Kidney glomerular epithelial cell (primary cell): Measurements from ENCODE around the gene DAP.
"Not testable (repeated sequence)": the region's sequence is repeated elsewhere in the genome, so short reads cannot be mapped to it uniquely, and the experiment has no call there.

Source experiments
- DNase-seq: peaks from one replicate; lab custom pipeline; 2025; lab: John Stamatoyannopoulos, UW

The DAP gene

GRCh38 chr5:10672146-10673016 is 88.7 kb downstream of the DAP start:
- DNase-seq = no peak

- no peak for DNase-seq
These were observed 89.7 kb downstream of the DAP start for GRCh38 chr5:10671041-10672008.

GRCh38 chr5:10669983-10670382 is 91.1 kb downstream of the DAP start:
- DNase-seq = no peak

- no peak for DNase-seq
These were observed 92.3 kb downstream of the DAP start for GRCh38 chr5:10668697-10669096.

GRCh38 chr5:10667431-10668057 is 93.5 kb downstream of the DAP start:
- DNase-seq = no peak

- DNase-seq = no peak
These were observed 94.3 kb downstream of the DAP start for GRCh38 chr5:10666531-10667299.

- no peak for DNase-seq
These were observed 95.2 kb downstream of the DAP start for GRCh38 chr5:10665799-10666198.

GRCh38 chr5:10664180-10664769 is 96.8 kb downstream of the DAP start:
- not testable (repeated sequence) for DNase-seq

- DNase-seq = peak; percentile 29
These were observed 97.4 kb downstream of the DAP start for GRCh38 chr5:10663489-10664179.

GRCh38 chr5:10662661-10663488 is 98.2 kb downstream of the DAP start:
- DNase-seq = no peak

GRCh38 chr5:10662083-10662482 is 99.0 kb downstream of the DAP start:
- no peak for DNase-seq

- DNase-seq = no peak
These were observed 99.6 kb downstream of the DAP start for GRCh38 chr5:10661401-10661800.

GRCh38 chr5:10660720-10661387 is 100.2 kb downstream of the DAP start:
- no peak for DNase-seq

- no peak for DNase-seq
These were observed 100.9 kb downstream of the DAP start for GRCh38 chr5:10660135-10660534.

GRCh38 chr5:10658265-10658664 is 102.8 kb downstream of the DAP start:
- DNase-seq = no peak

GRCh38 chr5:10655972-10656830 is 104.8 kb downstream of the DAP start:
- DNase-seq = no peak

- no peak for DNase-seq
These were observed 105.7 kb downstream of the DAP start for GRCh38 chr5:10655161-10655971.
